Esophagus muscularis mucosa (tissue), 4 donors: ENCODE measurements around the gene NSD1.

Experiments used
- EP300 ChIP-seq: sonication (generic); formaldehyde crosslinking; IDR thresholded peaks from one replicate; pipeline ENCODE4 v1.6.1; 2017; ENCODE audit warnings: antibody characterized with exemption
- POLR2A ChIP-seq: fragments of 450-650 bp; IDR thresholded peaks from one replicate; pipeline ENCODE4 v1.6.1; 2017; ENCODE audit warnings: antibody characterized with exemption, moderate library complexity, mild to moderate bottlenecking, low read depth
- POLR2AphosphoS5 ChIP-seq, 2 donors: sonication (generic); formaldehyde crosslinking; IDR thresholded peaks; one replicate each; pipeline ENCODE4 v1.6.1; 2017; ENCODE audit warnings: antibody characterized with exemption in 2 of 2
- TF ChIP-seq, protein P1 (sequence below), 3 experiments: fragments of 200-600 bp in 2 of 3; fragments of 450-650 bp in 1 of 3; sonication (generic) in 2 of 3; IDR thresholded peaks; one replicate each; pipeline ENCODE4 v1.5.1; 2017 to 2019; ENCODE audit warnings: antibody characterized with exemption in 3 of 3, mild to moderate bottlenecking in 2 of 3, moderate library complexity in 1 of 3

GRCh38 chr5:177232358-177232757 lies 98.8 kb downstream of the NSD1 start:
- TF ChIP-seq, protein P1, sequence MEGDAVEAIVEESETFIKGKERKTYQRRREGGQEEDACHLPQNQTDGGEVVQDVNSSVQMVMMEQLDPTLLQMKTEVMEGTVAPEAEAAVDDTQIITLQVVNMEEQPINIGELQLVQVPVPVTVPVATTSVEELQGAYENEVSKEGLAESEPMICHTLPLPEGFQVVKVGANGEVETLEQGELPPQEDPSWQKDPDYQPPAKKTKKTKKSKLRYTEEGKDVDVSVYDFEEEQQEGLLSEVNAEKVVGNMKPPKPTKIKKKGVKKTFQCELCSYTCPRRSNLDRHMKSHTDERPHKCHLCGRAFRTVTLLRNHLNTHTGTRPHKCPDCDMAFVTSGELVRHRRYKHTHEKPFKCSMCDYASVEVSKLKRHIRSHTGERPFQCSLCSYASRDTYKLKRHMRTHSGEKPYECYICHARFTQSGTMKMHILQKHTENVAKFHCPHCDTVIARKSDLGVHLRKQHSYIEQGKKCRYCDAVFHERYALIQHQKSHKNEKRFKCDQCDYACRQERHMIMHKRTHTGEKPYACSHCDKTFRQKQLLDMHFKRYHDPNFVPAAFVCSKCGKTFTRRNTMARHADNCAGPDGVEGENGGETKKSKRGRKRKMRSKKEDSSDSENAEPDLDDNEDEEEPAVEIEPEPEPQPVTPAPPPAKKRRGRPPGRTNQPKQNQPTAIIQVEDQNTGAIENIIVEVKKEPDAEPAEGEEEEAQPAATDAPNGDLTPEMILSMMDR (IDR thresholded peaks at IDR 0.05), result no peak
- TF ChIP-seq POLR2A (no peak), EP300 (no peak), POLR2AphosphoS5 (IDR thresholded peaks at IDR 0.05) (no peak)
